Large intestine (tissue), 3 donors: ENCODE data around the gene MTPN. TPM values are rescaled to one million over a fixed set of nuclear protein-coding genes. Genes with fewer than 3 reads are reported as not detected.

ENCODE experiments used
- DNase-seq, 2 donors: peaks; one replicate each; pipeline versions ENCODE4 v3.0.0 to v3.0.0-alpha.2; 2013
- H3K27ac ChIP-seq: one replicate; pipeline ENCODE4 v1.5.1; 2013; ENCODE audit warnings: low read length
- H3K27me3 ChIP-seq: 2 replicates; pipeline ENCODE4 v1.6.1; 2013; ENCODE audit warnings: low read length; ENCODE audit not compliant: control insufficient read depth, insufficient read depth
- H3K36me3 ChIP-seq: 2 replicates; pipeline ENCODE4 v1.6.1; 2013; ENCODE audit warnings: low read length; ENCODE audit not compliant: control insufficient read depth, insufficient read depth
- H3K4me1 ChIP-seq: one replicate; pipeline ENCODE4 v1.6.1; 2013; ENCODE audit warnings: low read length; ENCODE audit not compliant: control insufficient read depth, insufficient read depth
- H3K4me3 ChIP-seq: one replicate; pipeline ENCODE4 v1.5.1; 2013; ENCODE audit warnings: low read length
- H3K9me3 ChIP-seq: one replicate; pipeline ENCODE4 v1.6.1; 2013; ENCODE audit warnings: mild to moderate bottlenecking, low read depth, low read length, moderate library complexity; ENCODE audit not compliant: control insufficient read depth
- WGBS: methylation state at CpG from one replicate; pipeline ENCODE4 v1.1.5; 2013; ENCODE audit warnings: low lambda C conversion rate; ENCODE audit not compliant: insufficient coverage; 5-methylcytosine and 5-hydroxymethylcytosine counted together
- polyA plus RNA-seq: library from polyadenylated mRNA; unstranded; fragments of 120-200 nt; gene quantifications from one replicate; pipeline ENCODE4 v1.2.1, GENCODE V29; 2013

The MTPN gene
- polyA plus RNA-seq, 1 donor: 92.1 TPM

DNA sequence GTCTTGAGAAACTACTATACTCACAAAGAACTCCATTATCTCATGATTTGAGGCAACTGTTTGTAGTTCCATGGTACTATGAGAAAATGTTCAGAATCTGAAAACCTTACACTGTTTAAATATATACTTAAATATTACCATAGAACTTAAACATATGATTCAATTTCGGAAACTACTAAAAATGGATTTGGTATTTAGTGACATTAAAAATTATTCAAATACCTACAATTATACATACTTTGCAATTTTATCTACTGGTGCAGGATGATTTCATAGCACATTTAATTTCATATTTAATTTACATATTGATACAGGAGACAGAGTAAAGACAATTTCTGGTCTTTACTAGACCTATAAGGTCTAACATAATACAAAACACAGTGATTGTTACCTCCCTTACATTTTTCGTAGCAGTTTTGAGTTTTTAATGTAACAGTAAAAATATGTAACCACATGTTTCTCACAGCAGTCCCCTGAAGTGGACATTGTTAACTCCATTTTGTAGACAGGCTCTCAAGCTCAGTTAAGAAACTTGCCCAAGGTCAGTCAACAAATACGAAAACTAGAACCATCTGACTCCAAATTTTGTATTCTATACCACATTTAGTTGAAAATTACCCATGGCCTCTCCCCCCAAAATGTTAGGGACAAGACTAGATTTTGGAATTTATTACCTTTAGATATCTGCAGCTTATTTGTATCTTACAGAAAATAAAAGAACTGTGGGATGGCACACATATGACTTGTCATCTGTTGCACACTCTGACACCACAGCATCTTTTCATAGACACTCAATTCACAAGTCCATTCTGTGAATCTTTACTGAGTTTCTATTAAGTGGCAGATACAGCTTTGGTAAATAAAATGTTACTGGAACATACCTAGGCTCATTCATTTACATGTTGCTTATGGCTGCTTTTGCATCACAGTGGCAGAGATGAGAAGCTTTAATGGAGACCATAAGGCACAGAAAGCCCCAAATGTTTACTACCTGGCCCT lies 36.8 kb downstream of the MTPN start:
- no peak overlapping the region for H3K4me3 ChIP-seq
- H3K9me3 ChIP-seq: no peaks in the 10 kb centered on the region
- H3K27me3 ChIP-seq: no peaks in the 10 kb centered on the region
- no peaks in the 10 kb centered on the region for H3K36me3 ChIP-seq
- H3K4me1 ChIP-seq: peaks cover 12% of the 10 kb centered on the region
- no peak for DNase-seq
- 100% methylated on average over 1 of the region's 3 CpGs for WGBS
- no peak overlapping the region for H3K27ac ChIP-seq

DNA sequence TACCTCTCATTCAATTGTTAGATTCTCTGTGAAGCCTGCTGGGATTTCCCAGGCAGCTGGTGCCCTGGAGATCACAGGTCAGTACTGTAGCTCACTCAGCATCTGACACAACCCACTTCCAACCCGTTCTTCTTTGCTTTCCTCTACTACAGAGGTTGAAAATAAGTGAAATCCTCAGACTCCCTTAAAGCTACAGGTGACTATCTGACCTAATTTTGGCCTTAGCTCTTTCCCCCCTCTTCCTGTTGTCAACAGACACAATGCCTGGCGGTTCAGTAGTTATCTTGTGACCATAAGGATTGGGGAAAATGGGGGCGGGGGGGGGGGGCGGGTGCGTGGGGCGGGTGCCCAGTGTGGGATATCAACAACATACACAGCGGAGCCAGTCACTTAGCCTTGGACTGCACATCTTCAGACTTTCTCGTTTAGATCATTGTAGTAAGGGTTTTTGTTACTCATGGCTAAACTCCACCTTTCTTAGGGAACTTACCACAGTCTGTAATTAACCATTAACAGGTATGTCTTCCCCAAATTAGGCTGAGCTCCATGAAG lies 37.8 kb downstream of the MTPN start:
- H3K9me3 ChIP-seq: no peaks in the 10 kb centered on the region

DNA sequence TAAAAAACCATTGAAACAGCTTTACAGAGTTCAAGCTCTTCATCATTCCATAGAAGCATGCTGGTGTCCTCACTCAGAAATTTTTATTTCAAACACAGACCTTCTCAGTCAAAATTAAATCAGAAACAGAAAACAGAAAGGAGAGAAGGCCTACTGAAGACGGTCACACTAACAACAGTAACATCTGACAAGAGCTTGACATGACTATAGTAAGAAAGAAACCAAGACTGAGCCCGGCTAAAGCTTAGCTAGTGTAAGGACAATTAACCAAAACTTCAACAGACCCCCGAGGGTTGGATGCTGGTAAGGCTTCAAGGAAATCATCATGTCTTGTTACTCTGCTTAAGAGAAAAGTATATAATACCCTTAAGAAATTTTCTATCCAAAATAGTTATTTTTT lies 38.6 kb downstream of the MTPN start:
- H3K27ac ChIP-seq: no peak overlapping the region
- no CpG with 5 or more reads among the region's 3 CpGs for WGBS

More for the DNA sequence above, 37.8 kb downstream of the MTPN start:
- DNase-seq: no peak
- Histone ChIP-seq H3K27ac (no peak overlapping the region), H3K36me3 (no peaks in the 10 kb centered on the region), H3K4me3 (no peak overlapping the region), H3K27me3 (no peaks in the 10 kb centered on the region), H3K4me1 (peaks cover 12% of the 10 kb centered on the region)
- WGBS: no CpG with 5 or more reads among the region's 8 CpGs

DNA sequence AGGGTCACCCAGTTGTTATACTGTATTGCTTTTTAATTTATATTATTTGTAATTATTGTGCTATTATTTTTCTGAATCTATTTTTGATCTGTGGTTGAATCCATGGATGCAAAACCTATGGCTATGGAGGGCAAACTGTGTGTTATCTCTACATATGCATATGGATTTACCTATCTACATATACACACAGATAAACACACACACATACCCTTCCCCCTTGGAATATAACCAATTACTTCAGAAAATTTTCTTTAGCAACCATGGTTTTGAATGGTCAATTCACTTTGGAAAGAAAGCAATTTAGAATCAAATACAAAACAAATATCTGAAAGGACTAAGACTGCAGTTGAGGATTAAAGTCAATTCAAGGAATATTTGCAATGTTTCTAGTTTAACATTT lies 39.1 kb downstream of the MTPN start:
- Histone ChIP-seq H3K4me3 (no peak overlapping the region), H3K27ac (no peak overlapping the region), H3K36me3 (no peaks in the 10 kb centered on the region), H3K9me3 (no peaks in the 10 kb centered on the region), H3K4me1 (peaks cover 12% of the 10 kb centered on the region), H3K27me3 (no peaks in the 10 kb centered on the region)
- no peak for DNase-seq

More for the DNA sequence above, 38.6 kb downstream of the MTPN start:
- H3K36me3 ChIP-seq: no peaks in the 10 kb centered on the region
- H3K9me3 ChIP-seq: no peaks in the 10 kb centered on the region
- peaks cover 12% of the 10 kb centered on the region for H3K4me1 ChIP-seq
- no peaks in the 10 kb centered on the region for H3K27me3 ChIP-seq
- H3K4me3 ChIP-seq: no peak overlapping the region
- no peak for DNase-seq

GRCh38 chr7:135936497-135937217 lies 40.5 kb downstream of the MTPN start:
- 0% methylated on average over 1 of the region's 2 CpGs for WGBS
- Histone ChIP-seq H3K27ac (no peak overlapping the region), H3K4me1 (peaks cover 12% of the 10 kb centered on the region)

GRCh38 chr7:135934651-135935050 lies 42.5 kb downstream of the MTPN start:
- Histone ChIP-seq H3K36me3 (no peaks in the 10 kb centered on the region), H3K27ac (no peak overlapping the region), H3K27me3 (no peaks in the 10 kb centered on the region), H3K4me3 (no peak overlapping the region), H3K4me1 (peaks cover 20% of the 10 kb centered on the region), H3K9me3 (no peaks in the 10 kb centered on the region)
- no peak for DNase-seq
- WGBS: 89% methylated on average over 1 of the region's 2 CpGs

More at GRCh38 chr7:135936497-135937217, 40.5 kb downstream of the MTPN start:
- no peaks in the 10 kb centered on the region for H3K9me3 ChIP-seq
- H3K27me3 ChIP-seq: no peaks in the 10 kb centered on the region
- no peaks in the 10 kb centered on the region for H3K36me3 ChIP-seq
- no peak overlapping the region for H3K4me3 ChIP-seq
- no peak for DNase-seq

DNA sequence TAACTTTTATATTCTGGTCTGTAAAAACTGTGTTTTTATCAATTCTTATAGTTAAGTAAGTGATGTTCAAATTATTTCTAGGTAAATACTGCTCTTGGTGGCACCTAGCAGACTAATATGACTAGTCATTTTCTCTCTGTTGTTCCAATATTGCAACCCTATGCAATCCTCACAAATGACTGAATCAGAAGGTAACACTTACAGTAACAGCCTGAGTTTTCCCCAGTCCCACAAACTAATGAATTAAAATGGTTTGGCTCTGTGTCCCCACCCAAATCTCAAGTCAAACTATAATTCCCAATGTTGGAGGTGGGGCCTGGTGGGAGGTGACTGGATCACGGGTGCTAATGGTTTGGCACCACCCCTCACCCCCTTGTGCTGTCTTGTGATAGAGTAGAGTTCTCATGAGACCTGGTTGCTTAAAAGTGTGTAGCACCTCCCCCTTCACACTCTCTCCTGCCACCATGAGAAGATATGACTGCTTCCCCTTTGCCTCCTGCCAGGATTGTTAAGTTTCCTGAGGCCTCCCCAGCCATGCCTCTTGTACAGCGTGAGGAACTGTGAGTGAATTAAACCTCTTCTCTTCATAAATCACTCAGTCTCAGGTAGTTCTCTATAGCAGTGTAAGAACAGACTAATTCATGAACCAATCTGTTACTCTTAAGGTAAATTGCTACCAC lies 43.5 kb downstream of the MTPN start:
- Histone ChIP-seq H3K4me1 (peaks cover 18% of the 10 kb centered on the region), H3K36me3 (peaks cover 5% of the 10 kb centered on the region), H3K27ac (no peak overlapping the region), H3K27me3 (no peaks in the 10 kb centered on the region), H3K9me3 (no peaks in the 10 kb centered on the region), H3K4me3 (no peak overlapping the region)
- WGBS: no CpG with 5 or more reads among the region's 2 CpGs
- no peak for DNase-seq

GRCh38 chr7:135932131-135932530 lies 45.0 kb downstream of the MTPN start:
- Histone ChIP-seq H3K4me1 (peaks cover 12% of the 10 kb centered on the region), H3K27ac (no peak overlapping the region), H3K9me3 (no peaks in the 10 kb centered on the region), H3K27me3 (no peaks in the 10 kb centered on the region), H3K4me3 (no peak overlapping the region), H3K36me3 (peaks cover 7% of the 10 kb centered on the region)
- WGBS: 100% methylated on average over 2 of the region's 5 CpGs
- no peak for DNase-seq

DNA sequence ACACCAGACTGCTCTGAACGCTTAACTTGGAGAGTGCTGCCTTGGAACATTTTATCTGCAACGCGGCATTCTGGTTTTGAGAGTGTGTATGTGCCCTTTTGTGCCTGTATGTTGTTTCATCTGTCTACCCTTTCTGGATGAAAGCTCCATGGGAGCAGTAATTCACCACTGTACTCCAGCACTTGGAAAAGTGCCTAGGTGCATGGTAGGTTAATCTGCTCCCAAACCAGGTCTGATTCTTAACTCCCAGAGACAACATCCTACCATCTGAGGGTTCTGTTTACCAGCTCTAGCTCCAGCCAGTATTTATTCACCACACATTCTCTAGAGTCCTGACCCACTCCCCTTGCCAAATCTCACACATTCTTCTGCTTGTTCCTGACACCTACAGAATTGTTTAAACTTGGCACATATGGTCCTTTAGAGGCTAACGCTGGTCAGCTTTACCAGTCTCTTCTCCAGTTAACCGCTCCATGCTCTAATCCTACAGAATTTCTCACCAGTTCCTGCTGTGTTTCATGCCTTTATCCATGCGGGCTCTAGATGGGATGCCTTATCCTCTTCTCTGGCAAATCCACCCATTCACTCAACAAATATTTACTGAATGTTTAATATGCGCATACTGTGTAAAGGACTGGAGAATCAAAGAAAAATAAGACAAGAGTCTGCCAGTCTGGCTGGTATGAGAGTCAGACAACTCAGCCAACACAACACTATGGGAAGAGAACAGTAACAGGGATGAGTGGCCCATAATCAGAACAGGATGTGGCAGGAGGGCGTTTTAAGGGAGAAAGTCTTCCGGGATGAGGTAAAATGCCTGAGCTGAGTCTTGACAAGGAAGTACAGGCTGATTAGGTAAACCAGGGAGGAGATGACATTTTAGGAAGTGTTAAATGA lies 46.3 kb downstream of the MTPN start:
- DNase-seq: peak in 1 of 2 donors; percentile 20
- no peak overlapping the region for H3K27ac ChIP-seq
- H3K36me3 ChIP-seq: peaks cover 7% of the 10 kb centered on the region
- WGBS: 100% methylated on average over 1 of the region's 9 CpGs
- peaks cover 12% of the 10 kb centered on the region for H3K4me1 ChIP-seq
- H3K4me3 ChIP-seq: no peak overlapping the region
- H3K9me3 ChIP-seq: no peaks in the 10 kb centered on the region
- no peaks in the 10 kb centered on the region for H3K27me3 ChIP-seq
